SK-N-SH treated with all-trans-retinoic acid at 6 μM for 48 hours (cell line): ENCODE data around the gene TMEM182.

Source experiments
- ATAC-seq: fragments of 200-7000 bp; cut with Tn5 transposase; 3 replicates; pipeline ENCODE4 v1.9.1; 2020; ENCODE audit warnings: mild to moderate bottlenecking, moderate library complexity
- ARNTL ChIP-seq: fragments of 450-650 bp; formaldehyde crosslinking; IDR thresholded peaks from 2 replicates; pipeline ENCODE4 v1.5.0; 2020; ENCODE audit warnings: low read depth, mild to moderate bottlenecking, moderate library complexity, borderline replicate concordance
- BACH2 ChIP-seq: fragments of 250-450 bp; sonication (Bioruptor Pico); IDR thresholded peaks from 2 replicates; pipeline ENCODE4 v1.9.0; 2021; ENCODE audit warnings: mild to moderate bottlenecking, borderline replicate concordance
- CREB5 ChIP-seq: fragments of 250-450 bp; sonication (Bioruptor Pico); IDR thresholded peaks from 2 replicates; pipeline ENCODE4 v1.5.1; 2020; ENCODE audit warnings: low read depth, mild to moderate bottlenecking, moderate library complexity
- CSDC2 ChIP-seq: fragments of 250-450 bp; sonication (Bioruptor Pico); IDR thresholded peaks from 2 replicates; pipeline ENCODE4 v1.5.0; 2020; ENCODE audit warnings: mild to moderate bottlenecking, moderate library complexity
- ESRRG ChIP-seq: fragments of 250-450 bp; sonication (Bioruptor Pico); IDR thresholded peaks from 2 replicates; pipeline ENCODE4 v1.6.1; 2021; ENCODE audit warnings: mild to moderate bottlenecking
- GLIS3 ChIP-seq: fragments of 250-450 bp; sonication (Bioruptor Pico); IDR thresholded peaks from 2 replicates; pipeline ENCODE4 v1.5.0; 2020; ENCODE audit warnings: mild to moderate bottlenecking, moderate library complexity
- ISL1 ChIP-seq: fragments of 250-450 bp; sonication (Bioruptor Pico); IDR thresholded peaks from 2 replicates; pipeline ENCODE4 v2.1.2; 2022; ENCODE audit warnings: mild to moderate bottlenecking, moderate library complexity
- PPARA ChIP-seq: fragments of 250-450 bp; sonication (Bioruptor Pico); IDR thresholded peaks from 2 replicates; pipeline ENCODE4 v1.5.0; 2020; ENCODE audit warnings: mild to moderate bottlenecking, borderline replicate concordance
- RARB ChIP-seq: fragments of 250-450 bp; sonication (Bioruptor Pico); IDR thresholded peaks from 2 replicates; pipeline ENCODE4 v1.8.0; 2021; ENCODE audit warnings: mild to moderate bottlenecking, moderate library complexity
- TCF4 ChIP-seq: fragments of 250-450 bp; sonication (Bioruptor Pico); IDR thresholded peaks from 2 replicates; pipeline ENCODE4 v1.8.0; 2021; ENCODE audit warnings: mild to moderate bottlenecking, moderate library complexity, borderline replicate concordance
- TOX ChIP-seq: fragments of 250-450 bp; sonication (Bioruptor Pico); IDR thresholded peaks from 2 replicates; pipeline ENCODE4 v1.8.0; 2021; ENCODE audit warnings: mild to moderate bottlenecking, moderate library complexity, borderline replicate concordance
- TSHZ2 ChIP-seq: fragments of 250-450 bp; sonication (Bioruptor Pico); IDR thresholded peaks from 2 replicates; pipeline ENCODE4 v1.5.0; 2020; ENCODE audit warnings: mild to moderate bottlenecking, moderate library complexity
- ZFP3 ChIP-seq: fragments of 250-450 bp; sonication (Bioruptor Pico); IDR thresholded peaks from 2 replicates; pipeline ENCODE4 v1.5.0; 2020; ENCODE audit warnings: mild to moderate bottlenecking, moderate library complexity
- ZFP30 ChIP-seq: fragments of 450-650 bp; formaldehyde crosslinking; IDR thresholded peaks from 2 replicates; pipeline ENCODE4 v1.5.0; 2022; ENCODE audit warnings: mild to moderate bottlenecking, moderate library complexity
- ZNF565 ChIP-seq: fragments of 450-650 bp; formaldehyde crosslinking; conservative IDR thresholded peaks from 2 replicates; pipeline ENCODE4 v1.5.0; 2020; ENCODE audit warnings: low read depth, mild to moderate bottlenecking, moderate library complexity
- ZNF70 ChIP-seq: fragments of 450-650 bp; formaldehyde crosslinking; IDR thresholded peaks from 2 replicates; pipeline ENCODE4 v1.5.0; 2020; ENCODE audit warnings: mild to moderate bottlenecking, moderate library complexity
- ZNF8 ChIP-seq: fragments of 450-650 bp; formaldehyde crosslinking; IDR thresholded peaks from 2 replicates; pipeline ENCODE4 v1.5.0; 2020; ENCODE audit warnings: mild to moderate bottlenecking, moderate library complexity
- TF ChIP-seq, protein P1 (sequence below): fragments of 250-450 bp; sonication (Bioruptor Pico); IDR thresholded peaks from 2 replicates; pipeline ENCODE4 v1.5.1; 2021; ENCODE audit warnings: mild to moderate bottlenecking, moderate library complexity
- TF ChIP-seq, protein P2 (sequence below): fragments of 250-450 bp; sonication (Bioruptor Pico); IDR thresholded peaks from 2 replicates; pipeline ENCODE4 v1.8.0; 2020; ENCODE audit warnings: mild to moderate bottlenecking, moderate library complexity, borderline replicate concordance
- TF ChIP-seq, protein P3 (sequence below): fragments of 250-450 bp; sonication (Bioruptor Pico); IDR thresholded peaks from 2 replicates; pipeline ENCODE4 v1.8.0; 2021; ENCODE audit warnings: low read depth, mild to moderate bottlenecking, moderate library complexity, borderline replicate concordance

Gene TMEM182

GRCh38 chr2:102755284-102755683 lies 6.5 kb upstream of the TMEM182 start (continued):
- no peak for TF ChIP-seq CREB5 (CRISPR knock-in tag)
- no peak for TF ChIP-seq GLIS3
- TF ChIP-seq ZNF8 (CRISPR knock-in tag), result no peak
- no peak for TF ChIP-seq ESRRG
- TF ChIP-seq BACH2 (CRISPR knock-in tag), result no peak
- TF ChIP-seq ISL1 (CRISPR knock-in tag), result no peak
- TF ChIP-seq, protein P1, sequence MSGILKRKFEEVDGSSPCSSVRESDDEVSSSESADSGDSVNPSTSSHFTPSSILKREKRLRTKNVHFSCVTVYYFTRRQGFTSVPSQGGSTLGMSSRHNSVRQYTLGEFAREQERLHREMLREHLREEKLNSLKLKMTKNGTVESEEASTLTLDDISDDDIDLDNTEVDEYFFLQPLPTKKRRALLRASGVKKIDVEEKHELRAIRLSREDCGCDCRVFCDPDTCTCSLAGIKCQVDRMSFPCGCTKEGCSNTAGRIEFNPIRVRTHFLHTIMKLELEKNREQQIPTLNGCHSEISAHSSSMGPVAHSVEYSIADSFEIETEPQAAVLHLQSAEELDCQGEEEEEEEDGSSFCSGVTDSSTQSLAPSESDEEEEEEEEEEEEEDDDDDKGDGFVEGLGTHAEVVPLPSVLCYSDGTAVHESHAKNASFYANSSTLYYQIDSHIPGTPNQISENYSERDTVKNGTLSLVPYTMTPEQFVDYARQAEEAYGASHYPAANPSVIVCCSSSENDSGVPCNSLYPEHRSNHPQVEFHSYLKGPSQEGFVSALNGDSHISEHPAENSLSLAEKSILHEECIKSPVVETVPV (CRISPR knock-in tag), result no peak
- no peak for TF ChIP-seq TOX (CRISPR knock-in tag)
- no peak for TF ChIP-seq ZNF565 (CRISPR knock-in tag)
- TF ChIP-seq CSDC2 (CRISPR knock-in tag), result no peak
- TF ChIP-seq RARB, result no peak
- TF ChIP-seq, all 23 proteins: peak for 0

DNA sequence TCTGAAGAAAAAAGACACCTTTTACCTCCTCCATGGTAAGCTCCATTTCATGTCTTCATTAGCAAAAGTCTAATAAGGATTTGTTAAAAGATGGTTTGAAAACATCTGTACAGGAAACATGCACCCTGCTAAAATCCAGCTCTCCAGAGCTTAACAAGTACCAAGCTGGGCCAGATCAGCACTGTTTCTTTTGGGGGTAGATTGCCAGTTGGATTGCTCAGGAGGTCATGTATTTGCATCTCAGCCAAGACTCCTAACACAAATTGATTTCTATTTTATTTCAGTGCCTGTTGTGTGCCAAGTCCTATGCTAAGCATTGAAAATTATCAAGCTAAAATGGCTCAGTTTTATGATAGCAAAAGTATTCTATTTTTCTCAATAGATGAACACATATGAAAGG lies 3.4 kb upstream of the TMEM182 start:
- no peak for ATAC-seq
- no peak for TF ChIP-seq CSDC2 (CRISPR knock-in tag)
- TF ChIP-seq CREB5 (CRISPR knock-in tag), result no peak
- TF ChIP-seq GLIS3, result no peak
- no peak for TF ChIP-seq ISL1 (CRISPR knock-in tag)
- TF ChIP-seq, protein P2, sequence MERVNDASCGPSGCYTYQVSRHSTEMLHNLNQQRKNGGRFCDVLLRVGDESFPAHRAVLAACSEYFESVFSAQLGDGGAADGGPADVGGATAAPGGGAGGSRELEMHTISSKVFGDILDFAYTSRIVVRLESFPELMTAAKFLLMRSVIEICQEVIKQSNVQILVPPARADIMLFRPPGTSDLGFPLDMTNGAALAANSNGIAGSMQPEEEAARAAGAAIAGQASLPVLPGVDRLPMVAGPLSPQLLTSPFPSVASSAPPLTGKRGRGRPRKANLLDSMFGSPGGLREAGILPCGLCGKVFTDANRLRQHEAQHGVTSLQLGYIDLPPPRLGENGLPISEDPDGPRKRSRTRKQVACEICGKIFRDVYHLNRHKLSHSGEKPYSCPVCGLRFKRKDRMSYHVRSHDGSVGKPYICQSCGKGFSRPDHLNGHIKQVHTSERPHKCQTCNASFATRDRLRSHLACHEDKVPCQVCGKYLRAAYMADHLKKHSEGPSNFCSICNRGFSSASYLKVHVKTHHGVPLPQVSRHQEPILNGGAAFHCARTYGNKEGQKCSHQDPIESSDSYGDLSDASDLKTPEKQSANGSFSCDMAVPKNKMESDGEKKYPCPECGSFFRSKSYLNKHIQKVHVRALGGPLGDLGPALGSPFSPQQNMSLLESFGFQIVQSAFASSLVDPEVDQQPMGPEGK (CRISPR knock-in tag), result no peak
- TF ChIP-seq, protein P3, sequence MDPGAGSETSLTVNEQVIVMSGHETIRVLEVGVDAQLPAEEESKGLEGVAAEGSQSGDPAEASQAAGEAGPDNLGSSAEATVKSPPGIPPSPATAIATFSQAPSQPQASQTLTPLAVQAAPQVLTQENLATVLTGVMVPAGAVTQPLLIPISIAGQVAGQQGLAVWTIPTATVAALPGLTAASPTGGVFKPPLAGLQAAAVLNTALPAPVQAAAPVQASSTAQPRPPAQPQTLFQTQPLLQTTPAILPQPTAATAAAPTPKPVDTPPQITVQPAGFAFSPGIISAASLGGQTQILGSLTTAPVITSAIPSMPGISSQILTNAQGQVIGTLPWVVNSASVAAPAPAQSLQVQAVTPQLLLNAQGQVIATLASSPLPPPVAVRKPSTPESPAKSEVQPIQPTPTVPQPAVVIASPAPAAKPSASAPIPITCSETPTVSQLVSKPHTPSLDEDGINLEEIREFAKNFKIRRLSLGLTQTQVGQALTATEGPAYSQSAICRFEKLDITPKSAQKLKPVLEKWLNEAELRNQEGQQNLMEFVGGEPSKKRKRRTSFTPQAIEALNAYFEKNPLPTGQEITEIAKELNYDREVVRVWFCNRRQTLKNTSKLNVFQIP (CRISPR knock-in tag), result no peak
- TF ChIP-seq TCF4 (CRISPR knock-in tag), result no peak
- no peak for TF ChIP-seq RARB
- TF ChIP-seq ZFP30 (CRISPR knock-in tag), result no peak
- no peak for TF ChIP-seq TOX (CRISPR knock-in tag)
- no peak for TF ChIP-seq ZFP3
- TF ChIP-seq ARNTL (CRISPR knock-in tag), result no peak
- no peak for TF ChIP-seq PPARA (CRISPR knock-in tag)
- TF ChIP-seq, protein P1 (CRISPR knock-in tag), result no peak
- no peak for TF ChIP-seq ZNF8 (CRISPR knock-in tag)
- no peak for TF ChIP-seq ZNF70 (CRISPR knock-in tag)
- no peak for TF ChIP-seq TSHZ2 (CRISPR knock-in tag)
